ENCODE results near the gene RARRES1. TPM values are rescaled to one million over a fixed set of nuclear protein-coding genes. Genes with fewer than 3 reads are reported as not detected.

Gene RARRES1, protein sequence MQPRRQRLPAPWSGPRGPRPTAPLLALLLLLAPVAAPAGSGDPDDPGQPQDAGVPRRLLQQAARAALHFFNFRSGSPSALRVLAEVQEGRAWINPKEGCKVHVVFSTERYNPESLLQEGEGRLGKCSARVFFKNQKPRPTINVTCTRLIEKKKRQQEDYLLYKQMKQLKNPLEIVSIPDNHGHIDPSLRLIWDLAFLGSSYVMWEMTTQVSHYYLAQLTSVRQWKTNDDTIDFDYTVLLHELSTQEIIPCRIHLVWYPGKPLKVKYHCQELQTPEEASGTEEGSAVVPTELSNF
- 100 to 1,000 TPM in 1 of 4 donors, 10 to 100 TPM in 2, 1 to 10 TPM in 1; 6.4 to 208 (median 26.8) TPM for total RNA-seq
- 10 to 100 TPM; 10.2 to 39.3 (median 14.6) TPM for polyA plus RNA-seq

DNA sequence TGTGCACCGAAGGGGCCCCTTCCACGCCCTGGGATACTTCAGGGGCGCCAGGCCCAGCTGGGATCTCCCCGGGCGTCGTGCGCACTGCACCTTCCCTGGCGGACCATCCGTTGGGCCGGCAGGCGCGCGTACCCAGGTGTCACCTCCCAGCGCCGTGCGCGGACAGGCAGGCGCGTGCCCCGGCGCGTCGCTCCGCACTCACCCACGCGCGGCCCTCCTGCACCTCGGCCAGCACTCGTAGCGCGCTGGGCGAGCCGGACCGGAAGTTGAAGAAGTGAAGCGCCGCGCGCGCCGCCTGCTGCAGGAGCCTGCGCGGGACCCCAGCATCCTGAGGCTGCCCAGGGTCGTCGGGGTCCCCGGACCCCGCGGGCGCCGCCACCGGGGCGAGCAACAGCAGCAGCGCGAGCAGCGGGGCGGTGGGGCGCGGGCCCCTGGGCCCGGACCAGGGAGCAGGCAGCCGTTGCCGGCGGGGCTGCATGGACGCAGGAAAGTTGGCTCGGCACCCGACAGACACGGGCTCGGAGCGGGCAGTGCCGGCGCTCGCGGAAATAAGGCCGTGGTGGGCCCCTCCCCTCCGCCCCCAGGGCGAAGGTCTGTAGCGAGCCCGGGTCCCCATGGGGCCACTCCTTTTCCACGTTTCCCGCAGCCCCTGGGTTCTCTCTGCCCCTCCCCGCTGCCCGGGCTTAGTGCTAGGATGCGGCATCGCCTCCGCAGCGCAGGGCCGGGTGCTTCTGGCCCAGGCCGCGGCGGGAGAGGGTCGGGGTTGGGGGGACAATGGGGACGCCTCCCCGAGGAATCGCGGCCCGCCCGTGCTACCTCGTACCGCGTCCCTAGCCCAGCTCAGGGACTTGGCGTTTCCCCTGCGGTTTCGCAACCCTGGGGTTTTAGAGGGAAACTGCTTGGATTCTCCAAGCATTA, at the start of gene RARRES1:
TSS of gene RARRES1 (minus strand) at position 520 of the 918 bp plus-strand sequence. CDS start at position 478, 42 bp downstream.
- 1 to 4% methylated on average over 101 of the region's 101 CpGs for WGBS, 2 donors
- H3K9me3 ChIP-seq = peaks cover 0 to 6% (median 3%) of the 10 kb centered on the region in 4 donors
- H3K27me3 ChIP-seq = no peaks in the 10 kb centered on the region
- peak; percentile 87 for DNase-seq
- peaks cover 0 to 34% (median 27%) of the 10 kb centered on the region in 4 donors for H3K4me1 ChIP-seq
- peak within 1 kb of the TSS; percentile 52 to 91 (median 80) for H3K4me3 ChIP-seq
- peak within 1 kb of the TSS; percentile 79 to 86 (median 82) for H3K27ac ChIP-seq
- intact Hi-C loops (cut with DNase I) = no loop called here
- TF ChIP-seq POLR2A (IDR thresholded peaks at IDR 0.05) = no peak
- peak in 3 of 4 donors; percentile 0 to 40 (median 28) for TF ChIP-seq POLR2AphosphoS5 (IDR thresholded peaks at IDR 0.05)
- TF ChIP-seq EP300 (IDR thresholded peaks at IDR 0.05) = no peak
- TF ChIP-seq, protein P1, sequence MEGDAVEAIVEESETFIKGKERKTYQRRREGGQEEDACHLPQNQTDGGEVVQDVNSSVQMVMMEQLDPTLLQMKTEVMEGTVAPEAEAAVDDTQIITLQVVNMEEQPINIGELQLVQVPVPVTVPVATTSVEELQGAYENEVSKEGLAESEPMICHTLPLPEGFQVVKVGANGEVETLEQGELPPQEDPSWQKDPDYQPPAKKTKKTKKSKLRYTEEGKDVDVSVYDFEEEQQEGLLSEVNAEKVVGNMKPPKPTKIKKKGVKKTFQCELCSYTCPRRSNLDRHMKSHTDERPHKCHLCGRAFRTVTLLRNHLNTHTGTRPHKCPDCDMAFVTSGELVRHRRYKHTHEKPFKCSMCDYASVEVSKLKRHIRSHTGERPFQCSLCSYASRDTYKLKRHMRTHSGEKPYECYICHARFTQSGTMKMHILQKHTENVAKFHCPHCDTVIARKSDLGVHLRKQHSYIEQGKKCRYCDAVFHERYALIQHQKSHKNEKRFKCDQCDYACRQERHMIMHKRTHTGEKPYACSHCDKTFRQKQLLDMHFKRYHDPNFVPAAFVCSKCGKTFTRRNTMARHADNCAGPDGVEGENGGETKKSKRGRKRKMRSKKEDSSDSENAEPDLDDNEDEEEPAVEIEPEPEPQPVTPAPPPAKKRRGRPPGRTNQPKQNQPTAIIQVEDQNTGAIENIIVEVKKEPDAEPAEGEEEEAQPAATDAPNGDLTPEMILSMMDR (IDR thresholded peaks at IDR 0.05) = no peak
- H3K36me3 ChIP-seq = peaks cover 0 to 8% (median 0%) of the 10 kb centered on the region in 4 donors

DNA sequence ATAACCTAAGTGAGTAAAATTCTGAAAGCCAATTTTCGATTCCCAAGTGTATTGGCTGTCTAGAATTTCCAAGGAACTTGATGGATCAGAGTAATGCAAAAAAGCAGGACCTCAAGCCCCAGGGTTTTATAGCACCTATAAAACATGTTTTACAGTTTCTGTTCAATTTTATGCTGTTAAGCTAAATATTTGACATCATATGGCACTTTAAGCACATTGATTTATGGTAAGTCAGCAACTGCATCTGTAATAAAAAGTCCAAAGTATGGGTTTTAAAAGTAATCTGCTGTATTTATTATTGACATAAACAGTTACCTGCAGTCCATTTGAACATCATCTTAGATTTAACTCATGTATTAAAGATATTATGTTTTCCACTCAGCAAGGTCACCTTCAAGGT, 49.6 kb upstream of the RARRES1 start:
- Histone ChIP-seq H3K4me1 (peaks cover 0 to 37% (median 30%) of the 10 kb centered on the region in 4 donors), H3K36me3 (no peaks in the 10 kb centered on the region), H3K9me3 (no peaks in the 10 kb centered on the region), H3K27ac (peak overlapping the region in 3 of 4 donors; percentile 8 to 24 (median 9)), H3K27me3 (no peaks in the 10 kb centered on the region), H3K4me3 (no peak overlapping the region)
- TF ChIP-seq POLR2A (IDR thresholded peaks at IDR 0.05) = no peak
- peak in 2 of 4 donors; percentile 28 to 29 for TF ChIP-seq POLR2AphosphoS5 (IDR thresholded peaks at IDR 0.05)
- TF ChIP-seq, protein P1 (IDR thresholded peaks at IDR 0.05) = no peak
- intact Hi-C loops (cut with DNase I) = no loop called here
- 8 to 55% methylated on average over 1 of the region's 1 CpG for WGBS, 2 donors
- no peak for DNase-seq

DNA sequence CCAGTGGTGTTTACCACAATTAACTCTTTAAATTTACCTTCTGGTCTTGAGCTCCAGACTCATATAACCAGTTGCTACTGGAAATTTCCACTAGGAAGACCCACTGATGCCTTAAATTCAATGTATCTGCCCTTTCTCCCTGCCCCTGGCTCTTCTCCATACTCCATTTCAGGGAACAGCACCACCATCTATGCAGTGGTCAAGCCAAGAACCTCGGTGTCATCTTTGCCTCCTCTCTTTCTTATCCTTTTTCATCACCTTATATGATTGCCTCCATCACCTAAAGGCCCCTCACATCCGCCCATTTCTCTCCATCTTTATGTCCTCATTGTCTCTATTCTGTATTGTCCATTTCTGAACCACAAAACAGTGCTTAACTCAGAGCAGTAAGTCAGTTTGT, 48.9 kb upstream of the RARRES1 start:
- no peak for DNase-seq
- H3K27ac ChIP-seq = peak overlapping the region in 2 of 4 donors; percentile 8 to 30
- intact Hi-C loops (cut with DNase I) = no loop called here
- TF ChIP-seq POLR2AphosphoS5 (IDR thresholded peaks at IDR 0.05) (no peak), POLR2A (IDR thresholded peaks at IDR 0.05) (no peak), EP300 (IDR thresholded peaks at IDR 0.05) (no peak)
- TF ChIP-seq, protein P1 (IDR thresholded peaks at IDR 0.05) = no peak
- WGBS, 2 donors = 83 to 95% methylated on average over 2 of the region's 2 CpGs
- no peak overlapping the region for H3K4me3 ChIP-seq
- peaks cover 0 to 44% (median 30%) of the 10 kb centered on the region in 4 donors for H3K4me1 ChIP-seq
- H3K27me3 ChIP-seq = no peaks in the 10 kb centered on the region
- H3K9me3 ChIP-seq = no peaks in the 10 kb centered on the region
- no peaks in the 10 kb centered on the region for H3K36me3 ChIP-seq

DNA sequence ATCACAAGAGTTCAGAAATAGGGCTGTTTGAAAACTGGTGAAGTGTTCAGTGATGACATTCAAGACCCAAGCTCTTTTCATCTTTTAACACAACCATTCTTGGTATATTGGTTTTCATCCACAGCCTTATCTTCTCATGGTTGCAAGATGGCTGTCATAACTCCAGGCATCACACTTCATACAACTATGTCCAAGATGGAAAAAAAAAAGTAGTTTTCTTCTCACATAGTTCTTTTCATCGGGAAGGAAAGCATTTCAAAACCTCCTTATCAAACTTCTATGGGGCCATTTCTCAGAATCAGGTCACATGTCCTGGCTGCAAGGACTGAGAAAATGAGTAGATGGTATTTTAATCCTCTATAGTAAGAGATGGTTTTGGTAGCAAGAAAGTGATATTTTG, 48.5 kb upstream of the RARRES1 start:
- no peaks in the 10 kb centered on the region for H3K36me3 ChIP-seq
- 85 to 91% methylated on average over 1 of the region's 1 CpG for WGBS, 2 donors
- H3K9me3 ChIP-seq = no peaks in the 10 kb centered on the region
- no peak for TF ChIP-seq EP300 (IDR thresholded peaks at IDR 0.05)
- no peak for TF ChIP-seq POLR2AphosphoS5 (IDR thresholded peaks at IDR 0.05)
- TF ChIP-seq, protein P1 (IDR thresholded peaks at IDR 0.05) = no peak
- TF ChIP-seq POLR2A (IDR thresholded peaks at IDR 0.05) = no peak
- no peak for DNase-seq
- peak overlapping the region in 1 of 4 donors; percentile 30 for H3K27ac ChIP-seq
- no peak overlapping the region for H3K4me3 ChIP-seq
- no peaks in the 10 kb centered on the region for H3K27me3 ChIP-seq
- intact Hi-C loops (cut with DNase I) = no loop called here
- peaks cover 0 to 48% (median 34%) of the 10 kb centered on the region in 4 donors for H3K4me1 ChIP-seq

Measured in sigmoid colon (tissue), 7 donors.